ENCODE results near the gene NUAK2.

- TF ChIP-seq CTCF (IDR thresholded peaks at IDR 0.05) (no peak), EP300 (IDR thresholded peaks at IDR 0.05) (no peak), POLR2A (IDR thresholded peaks at IDR 0.05) (no peak), POLR2AphosphoS5 (IDR thresholded peaks at IDR 0.05) (no peak)
Observed at GRCh38 chr1:205296154-205296553, 25.4 kb downstream of the NUAK2 start.

Measured in stomach (tissue), 4 donors.